GM10266 (cell line): Measurements from ENCODE around the gene RMI2.

Experiments used
- DNase-seq: peaks from one replicate; pipeline ENCODE4 v3.0.0; 2012; ENCODE audit errors: extremely low spot score
- TF ChIP-seq, protein P1 (sequence below): IDR thresholded peaks from 2 replicates; pipeline ENCODE4 v1.5.1; 2012; ENCODE audit warnings: mild to moderate bottlenecking, low read depth; ENCODE audit not compliant: control insufficient read depth, insufficient read depth; ENCODE audit errors: missing control alignments

RMI2 gene

DNA sequence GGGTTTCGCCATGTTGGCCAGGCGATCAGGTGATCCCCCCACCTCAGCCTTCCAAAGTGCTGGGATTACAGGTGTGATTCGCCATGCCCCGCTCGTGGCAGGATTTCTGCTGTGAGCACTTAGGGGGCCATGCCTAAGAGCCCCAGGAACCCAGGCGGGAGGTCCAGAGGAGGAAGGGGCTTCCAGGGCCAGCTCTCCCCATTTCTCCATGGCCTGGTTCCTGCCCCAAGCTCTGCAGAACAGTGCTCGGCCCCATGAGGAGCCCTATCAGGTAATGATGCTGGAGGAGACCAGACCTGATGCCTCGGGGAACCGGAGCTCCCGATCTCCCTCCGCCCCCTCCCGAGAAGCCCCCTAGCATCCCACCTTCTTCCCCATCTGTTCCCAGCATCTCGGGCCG lies 53.6 kb downstream of the RMI2 start:
- no peak for DNase-seq
- TF ChIP-seq, protein P1, sequence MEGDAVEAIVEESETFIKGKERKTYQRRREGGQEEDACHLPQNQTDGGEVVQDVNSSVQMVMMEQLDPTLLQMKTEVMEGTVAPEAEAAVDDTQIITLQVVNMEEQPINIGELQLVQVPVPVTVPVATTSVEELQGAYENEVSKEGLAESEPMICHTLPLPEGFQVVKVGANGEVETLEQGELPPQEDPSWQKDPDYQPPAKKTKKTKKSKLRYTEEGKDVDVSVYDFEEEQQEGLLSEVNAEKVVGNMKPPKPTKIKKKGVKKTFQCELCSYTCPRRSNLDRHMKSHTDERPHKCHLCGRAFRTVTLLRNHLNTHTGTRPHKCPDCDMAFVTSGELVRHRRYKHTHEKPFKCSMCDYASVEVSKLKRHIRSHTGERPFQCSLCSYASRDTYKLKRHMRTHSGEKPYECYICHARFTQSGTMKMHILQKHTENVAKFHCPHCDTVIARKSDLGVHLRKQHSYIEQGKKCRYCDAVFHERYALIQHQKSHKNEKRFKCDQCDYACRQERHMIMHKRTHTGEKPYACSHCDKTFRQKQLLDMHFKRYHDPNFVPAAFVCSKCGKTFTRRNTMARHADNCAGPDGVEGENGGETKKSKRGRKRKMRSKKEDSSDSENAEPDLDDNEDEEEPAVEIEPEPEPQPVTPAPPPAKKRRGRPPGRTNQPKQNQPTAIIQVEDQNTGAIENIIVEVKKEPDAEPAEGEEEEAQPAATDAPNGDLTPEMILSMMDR, result no peak

DNA sequence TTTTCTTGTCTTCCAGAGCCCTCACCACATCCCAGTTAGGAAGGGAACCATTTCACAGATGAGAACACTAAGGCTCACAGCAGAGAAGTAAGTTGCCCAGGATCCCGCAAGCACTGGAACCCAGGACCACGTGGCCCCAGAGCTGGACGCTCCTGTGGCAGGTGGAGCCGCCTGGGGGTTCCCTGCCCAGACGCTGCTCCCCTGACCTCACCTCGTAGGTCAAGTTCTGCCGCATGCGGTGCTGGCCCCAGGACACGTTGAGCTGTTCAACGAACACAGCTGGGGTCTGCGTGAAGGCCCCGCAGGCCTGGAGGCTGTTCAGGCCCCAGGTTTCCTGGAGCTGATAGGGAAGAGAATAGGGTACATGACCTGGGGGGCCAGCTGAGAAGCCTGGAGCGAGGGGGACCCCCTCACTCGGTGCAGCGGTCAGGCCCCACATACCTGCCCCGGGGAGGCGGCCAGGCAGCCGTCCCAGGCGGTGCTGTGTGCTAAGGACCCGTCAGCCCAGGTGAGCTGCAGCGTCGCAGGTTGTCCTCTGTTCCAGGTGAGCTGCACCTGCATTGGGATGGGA lies 54.1 kb downstream of the RMI2 start:
- no peak for DNase-seq
- TF ChIP-seq, protein P1, result no peak

DNA sequence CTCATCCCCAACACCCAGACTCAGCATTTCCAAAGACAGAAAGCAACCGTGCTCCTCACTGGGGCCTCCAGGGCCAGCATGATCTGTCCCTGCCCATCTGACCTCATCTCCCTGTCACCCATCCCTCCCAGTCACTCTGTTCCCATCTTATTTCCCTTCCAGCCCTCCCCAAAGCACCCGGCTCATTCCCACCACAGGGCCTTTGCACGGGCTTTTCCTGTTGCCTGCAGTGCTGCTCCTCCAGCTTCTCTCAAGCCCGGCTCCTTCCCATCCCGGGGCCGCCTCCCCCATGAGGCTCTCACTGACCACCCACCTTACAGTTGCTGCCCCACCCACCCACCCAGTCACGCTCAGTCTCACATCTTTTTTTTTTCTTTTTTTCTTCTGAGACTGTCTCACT lies 54.8 kb downstream of the RMI2 start:
- DNase-seq, result no peak
- TF ChIP-seq, protein P1, result no peak
